ENCODE results near the gene DPY19L1. TPM values are rescaled to one million over a fixed set of nuclear protein-coding genes. Genes with fewer than 3 reads are reported as not detected.
"Not testable (repeated sequence)": the region's sequence is repeated elsewhere in the genome, so short reads cannot be mapped to it uniquely, and the experiment has no call there.

Gene DPY19L1
- polyA plus RNA-seq, 1 donor from 2014 or later, result 6.3 TPM

GRCh38 chr7:34995757-34996156 lies 41.5 kb downstream of the DPY19L1 start:
- H3K27ac ChIP-seq (ENCODE audit: low read length), result no peak overlapping the region
- TF ChIP-seq SMC3 (conservative IDR thresholded peaks at IDR 0.05; ENCODE audit: poor library complexity), result no peak
- TF ChIP-seq CTCF (IDR thresholded peaks at IDR 0.05; ENCODE audit: poor library complexity, severe bottlenecking), result no peak
- no peak for TF ChIP-seq REST (IDR thresholded peaks at IDR 0.05; ENCODE audit: borderline replicate concordance)
- no peak for TF ChIP-seq MXI1 (conservative IDR thresholded peaks at IDR 0.05; ENCODE audit: poor library complexity, severe bottlenecking)
- no peak for TF ChIP-seq TAF1 (IDR thresholded peaks at IDR 0.05; ENCODE audit: low read depth)
- no peak for TF ChIP-seq POLR2AphosphoS5 (IDR thresholded peaks at IDR 0.05)
- TF ChIP-seq EZH2 (IDR thresholded peaks at IDR 0.05; ENCODE audit: borderline replicate concordance, insufficient read depth, low read length, poor library complexity, severe bottlenecking), result no peak
- no peak for TF ChIP-seq RAD21 (conservative IDR thresholded peaks at IDR 0.05)
- TF ChIP-seq EP300 (conservative IDR thresholded peaks at IDR 0.05; ENCODE audit: poor library complexity, severe bottlenecking), result no peak
- H3F3A ChIP-seq (ENCODE audit: insufficient read depth, low read length, poor library complexity, severe bottlenecking), result no peaks in the 10 kb centered on the region
- no peaks in the 10 kb centered on the region for H3K9me2 ChIP-seq (ENCODE audit: insufficient read depth, low read length)
- H4K20me1 ChIP-seq (ENCODE audit: insufficient read depth), result no peaks in the 10 kb centered on the region
- H3K36me3 ChIP-seq (ENCODE audit: insufficient read depth, low read length), result no peaks in the 10 kb centered on the region
- no peaks in the 10 kb centered on the region for H3K27me3 ChIP-seq (ENCODE audit: insufficient read depth, low read depth, low read length)
- H3K4me2 ChIP-seq (ENCODE audit: low read length), result no peak overlapping the region
- no peaks in the 10 kb centered on the region for H3K9me3 ChIP-seq (ENCODE audit: low read length)
- H3K4me3 ChIP-seq (ENCODE audit: low read length), result no peak overlapping the region
- no peaks in the 10 kb centered on the region for H3K79me2 ChIP-seq (replicated peaks; ENCODE audit: insufficient read depth, low read length)
- H2AFZ ChIP-seq (ENCODE audit: low read depth, low read length), result no peak overlapping the region
- no peak overlapping the region for H3K9ac ChIP-seq (ENCODE audit: low read length)

- H3K27ac ChIP-seq (ENCODE audit: low read length), result no peak overlapping the region
- H3K9me3 ChIP-seq (ENCODE audit: low read length), result no peaks in the 10 kb centered on the region
- no peak overlapping the region for H3K4me2 ChIP-seq (ENCODE audit: low read length)
- no peaks in the 10 kb centered on the region for H3K9me2 ChIP-seq (ENCODE audit: insufficient read depth, low read length)
- no peak overlapping the region for H2AFZ ChIP-seq (ENCODE audit: low read depth, low read length)
- no peaks in the 10 kb centered on the region for H3K36me3 ChIP-seq (ENCODE audit: insufficient read depth, low read length)
- TF ChIP-seq TAF1 (IDR thresholded peaks at IDR 0.05; ENCODE audit: low read depth) (no peak), EZH2 (IDR thresholded peaks at IDR 0.05; ENCODE audit: borderline replicate concordance, insufficient read depth, low read length, poor library complexity, severe bottlenecking) (no peak), MXI1 (conservative IDR thresholded peaks at IDR 0.05; ENCODE audit: poor library complexity, severe bottlenecking) (no peak)
- no peaks in the 10 kb centered on the region for H3K79me2 ChIP-seq (replicated peaks; ENCODE audit: insufficient read depth, low read length)
- H3K27me3 ChIP-seq (ENCODE audit: insufficient read depth, low read depth, low read length), result no peaks in the 10 kb centered on the region
- no peaks in the 10 kb centered on the region for H4K20me1 ChIP-seq (ENCODE audit: insufficient read depth)
- H3K4me3 ChIP-seq (ENCODE audit: low read length), result no peak overlapping the region
- H3K9ac ChIP-seq (ENCODE audit: low read length), result no peak overlapping the region
- no peaks in the 10 kb centered on the region for H3F3A ChIP-seq (ENCODE audit: insufficient read depth, low read length, poor library complexity, severe bottlenecking)
These were observed 45.1 kb downstream of the DPY19L1 start for GRCh38 chr7:34991938-34992840.

GRCh38 chr7:34988442-34989125 lies 48.7 kb downstream of the DPY19L1 start:
- H3K36me3 ChIP-seq (ENCODE audit: insufficient read depth, low read length); H3K79me2 ChIP-seq (replicated peaks; ENCODE audit: insufficient read depth, low read length); H3K4me3 ChIP-seq (ENCODE audit: low read length); H3K9me3 ChIP-seq (ENCODE audit: low read length); H3K4me2 ChIP-seq (ENCODE audit: low read length); H4K20me1 ChIP-seq (ENCODE audit: insufficient read depth); H2AFZ ChIP-seq (ENCODE audit: low read depth, low read length); H3K27me3 ChIP-seq (ENCODE audit: insufficient read depth, low read depth, low read length); H3K9me2 ChIP-seq (ENCODE audit: insufficient read depth, low read length); H3K27ac ChIP-seq (ENCODE audit: low read length); H3F3A ChIP-seq (ENCODE audit: insufficient read depth, low read length, poor library complexity, severe bottlenecking); H3K9ac ChIP-seq (ENCODE audit: low read length): not testable (repeated sequence)

GRCh38 chr7:34985155-34985554 lies 52.1 kb downstream of the DPY19L1 start:
- H4K20me1 ChIP-seq (ENCODE audit: insufficient read depth); H3K4me2 ChIP-seq (ENCODE audit: low read length); H3K27ac ChIP-seq (ENCODE audit: low read length); H3K4me3 ChIP-seq (ENCODE audit: low read length); H3K36me3 ChIP-seq (ENCODE audit: insufficient read depth, low read length); H3K79me2 ChIP-seq (replicated peaks; ENCODE audit: insufficient read depth, low read length); H3K27me3 ChIP-seq (ENCODE audit: insufficient read depth, low read depth, low read length); H3K9me2 ChIP-seq (ENCODE audit: insufficient read depth, low read length); H3K9ac ChIP-seq (ENCODE audit: low read length); H3K9me3 ChIP-seq (ENCODE audit: low read length); H2AFZ ChIP-seq (ENCODE audit: low read depth, low read length); H3F3A ChIP-seq (ENCODE audit: insufficient read depth, low read length, poor library complexity, severe bottlenecking): not testable (repeated sequence)

All from neural cell (in vitro differentiated cells).